NCI-H748 treated with DMSO at 0.1 percent for 48 hours (cell line): Measurements from ENCODE around the gene PCDHA13.
"Not testable (repeated sequence)": the region's sequence is repeated elsewhere in the genome, so short reads cannot be mapped to it uniquely, and the experiment has no call there.

ENCODE experiments used
- DNase-seq: peaks from one replicate; lab custom pipeline; 2025; lab: John Stamatoyannopoulos, UW

Gene PCDHA13

GRCh38 chr5:140870221-140871201, 11.4 kb upstream of the PCDHA13 start:
- no peak for DNase-seq

- no peak for DNase-seq
Observed at GRCh38 chr5:140875085-140876065, 6.5 kb upstream of the PCDHA13 start, which contains the start of gene PCDHA12. TSS of gene PCDHA12 (plus strand) at chr5:140875308. CDS start at chr5:140875473, 165 bp downstream.

GRCh38 chr5:140876541-140877261, 5.2 kb upstream of the PCDHA13 start:
- not testable (repeated sequence) for DNase-seq

GRCh38 chr5:140877262-140877581, 4.7 kb upstream of the PCDHA13 start:
- no peak for DNase-seq

- DNase-seq, result peak; percentile 87
Observed at GRCh38 chr5:140882591-140882899, 621 bp downstream of the PCDHA13 start.

- no peak for DNase-seq
Observed at GRCh38 chr5:140883373-140883772, 1.4 kb downstream of the PCDHA13 start.

- DNase-seq, result no peak
Observed at GRCh38 chr5:140883927-140884697, 2.2 kb downstream of the PCDHA13 start.

GRCh38 chr5:140916325-140916724, 34.4 kb downstream of the PCDHA13 start:
- no peak for DNase-seq

GRCh38 chr5:140923601-140924000, 41.7 kb downstream of the PCDHA13 start:
- no peak for DNase-seq

- DNase-seq, result no peak
Observed at GRCh38 chr5:140925806-140926442, 44.0 kb downstream of the PCDHA13 start, which contains the start of gene PCDHAC1. TSS of gene PCDHAC1 (plus strand) at chr5:140926299. CDS start at chr5:140926893, 594 bp downstream.

GRCh38 chr5:140926443-140927227, 44.7 kb downstream of the PCDHA13 start:
- DNase-seq, result peak; percentile 83

- DNase-seq, result no peak
Observed at GRCh38 chr5:140927228-140927573, 45.3 kb downstream of the PCDHA13 start.
